OCI-LY7 (cell line): ENCODE data around the gene SND1. TPM values are rescaled to one million over a fixed set of nuclear protein-coding genes. Genes with fewer than 3 reads are reported as not detected.

Experiments
- BruUV-seq: library from RNA; stranded (reverse); fragments of 400-500 nt; replicated peaks from 2 replicates; lab custom pipeline; 2021; lab: Mats Ljungman, UMichigan
- CTCF ChIA-PET: fragments of 300-600 bp; sonication (Branson Sonifier 250); formaldehyde crosslinking; loops from one replicate; lab custom pipeline; 2022; ENCODE audit warnings: antibody characterized with exemption; ENCODE audit not compliant: unreplicated experiment; lab: Charles Lee
- POLR2A ChIA-PET: fragments of 300-600 bp; sonication (Branson Sonifier 250); formaldehyde crosslinking; loops from one replicate; lab custom pipeline; 2022; ENCODE audit warnings: antibody characterized with exemption; lab: Charles Lee
- DNase-seq: peaks from one replicate; pipeline ENCODE4 v3.0.0-alpha.2; 2015; ENCODE audit warnings: low spot score
- H2AFZ ChIP-seq: fragments of 200-600 bp; sonication (generic), shearing (Covaris generic); 2 replicates; pipeline ENCODE4 v1.6.1; 2014; ENCODE audit warnings: mild to moderate bottlenecking, antibody characterized with exemption, low read length, moderate library complexity
- H3K27ac ChIP-seq: fragments of 200-600 bp; sonication (generic); 2 replicates; pipeline ENCODE4 v1.5.1; 2014; ENCODE audit warnings: mixed run types, low read depth, mild to moderate bottlenecking, moderate library complexity, low read length, inconsistent platforms; ENCODE audit not compliant: poor library complexity, severe bottlenecking
- H3K36me3 ChIP-seq: fragments of 200-600 bp; sonication (generic); 2 replicates; pipeline ENCODE4 v1.6.1; 2014; ENCODE audit warnings: mild to moderate bottlenecking, antibody characterized with exemption, low read length, moderate library complexity, mixed read lengths; ENCODE audit not compliant: insufficient read depth
- H3K4me1 ChIP-seq: fragments of 200-600 bp; sonication (generic); 2 replicates; pipeline ENCODE4 v1.5.1; 2014; ENCODE audit warnings: mild to moderate bottlenecking, low read length; ENCODE audit not compliant: insufficient read depth, poor library complexity, severe bottlenecking
- H3K4me2 ChIP-seq: fragments of 200-600 bp; sonication (generic); 2 replicates; pipeline ENCODE4 v1.6.1; 2014; ENCODE audit warnings: mild to moderate bottlenecking, low read length
- H3K4me3 ChIP-seq: fragments of 200-600 bp; sonication (generic); 2 replicates; pipeline ENCODE4 v1.5.1; 2014; ENCODE audit warnings: mild to moderate bottlenecking, low read depth, low read length; ENCODE audit not compliant: poor library complexity, severe bottlenecking
- H3K79me2 ChIP-seq: fragments of 200-600 bp; sonication (generic); 2 replicates; pipeline ENCODE4 v1.6.1; 2016; ENCODE audit warnings: low read depth, mild to moderate bottlenecking, low read length, moderate library complexity, mixed read lengths; ENCODE audit not compliant: insufficient read depth
- H3K9me2 ChIP-seq: fragments of 200-600 bp; sonication (generic); 2 replicates; pipeline ENCODE4 v1.6.1; 2016; ENCODE audit warnings: mild to moderate bottlenecking, low read length, mixed read lengths; ENCODE audit not compliant: insufficient read depth
- H3K9me3 ChIP-seq: fragments of 200-600 bp; sonication (generic); 2 replicates; pipeline ENCODE4 v1.6.1; 2014; ENCODE audit warnings: mild to moderate bottlenecking, mixed run types, low read length, mixed read lengths
- H4K20me1 ChIP-seq: fragments of 200-600 bp; sonication (generic); 2 replicates; pipeline ENCODE4 v1.6.1; 2014; ENCODE audit warnings: mild to moderate bottlenecking, antibody characterized with exemption, low read length, moderate library complexity, mixed read lengths; ENCODE audit not compliant: insufficient read depth
- CTCF ChIP-seq: fragments of 200-600 bp; sonication (generic); conservative IDR thresholded peaks from 2 replicates; pipeline ENCODE4 v1.5.1; 2014; ENCODE audit warnings: mild to moderate bottlenecking, antibody characterized with exemption, low read length, moderate library complexity, mixed read lengths
- EZH2phosphoT487 ChIP-seq: fragments of 200-600 bp; sonication (generic); IDR thresholded peaks from 2 replicates; pipeline ENCODE4 v1.6.1; 2018; ENCODE audit warnings: low read depth, borderline replicate concordance, mild to moderate bottlenecking, mixed run types, antibody characterized with exemption, low read length, moderate library complexity, mixed read lengths
- intact Hi-C: fragments of 100-400 bp; cut with micrococcal nuclease; formaldehyde crosslinking; loops from one replicate; pipeline ENCODE4 v1.10.0; 2022; ENCODE audit not compliant: unreplicated experiment
- total RNA-seq, 2 experiments: library from RNA; depleted of rRNA in 1 of 2; stranded (reverse); fragments of >200 nt in 1 of 2; shearing (Covaris generic) in 1 of 2; gene quantifications; 2 replicates each; pipeline ENCODE4 v1.2.3, GENCODE V29; 2014 to 2022

The SND1 gene
- total RNA-seq, 2 experiments from 2014 or later = 111 to 221 TPM

- no TSS peak for BruUV-seq
Observed at GRCh38 chr7:127981965-127982364, 330.0 kb downstream of the SND1 start.

GRCh38 chr7:127983804-127984332, 331.9 kb downstream of the SND1 start:
- no peak overlapping the region for H3K27ac ChIP-seq
- H3K36me3 ChIP-seq = peaks cover 10% of the 10 kb centered on the region
- peaks cover 5% of the 10 kb centered on the region for H3K9me3 ChIP-seq
- no peak overlapping the region for H2AFZ ChIP-seq
- H3K79me2 ChIP-seq = no peaks in the 10 kb centered on the region
- no peaks in the 10 kb centered on the region for H3K4me1 ChIP-seq
- CTCF ChIA-PET = no interaction called here
- DNase-seq = no peak
- no peak overlapping the region for H3K4me2 ChIP-seq
- POLR2A ChIA-PET = interaction anchor here (0.8 to 1.3 kb wide), 3 partner anchors 14 to 55 kb away, joined by 3 read pairs; no protein-coding TSS in a partner anchor
- no TSS peak for BruUV-seq
- intact Hi-C loops = no loop called here
- no peak for TF ChIP-seq EZH2phosphoT487
- TF ChIP-seq CTCF = no peak
- H4K20me1 ChIP-seq = no peaks in the 10 kb centered on the region
- no peaks in the 10 kb centered on the region for H3K9me2 ChIP-seq
- H3K4me3 ChIP-seq = no peak overlapping the region

More at GRCh38 chr7:127981965-127982364, 330.0 kb downstream of the SND1 start:
- ChIA-PET POLR2A (interaction anchor here (0.7 to 1.2 kb wide), 3 partner anchors 19 to 101 kb away, joined by 3 to 5 read pairs (median 3); no protein-coding TSS in a partner anchor), CTCF (interaction anchor here (0.6 kb wide), 1 partner anchor 197 kb away, joined by 3 read pairs; no protein-coding TSS in a partner anchor)
- H3K36me3 ChIP-seq = peaks cover 27% of the 10 kb centered on the region
- no peaks in the 10 kb centered on the region for H3K4me1 ChIP-seq
- no peak overlapping the region for H3K27ac ChIP-seq
- TF ChIP-seq CTCF (no peak), EZH2phosphoT487 (no peak)
- H3K4me2 ChIP-seq = no peak overlapping the region
- no peaks in the 10 kb centered on the region for H3K79me2 ChIP-seq
- no peak overlapping the region for H3K4me3 ChIP-seq
- intact Hi-C loops = no loop called here
- H3K9me2 ChIP-seq = no peaks in the 10 kb centered on the region
- no peaks in the 10 kb centered on the region for H4K20me1 ChIP-seq
- H3K9me3 ChIP-seq = peaks cover 6% of the 10 kb centered on the region
- DNase-seq = peak; percentile 10
- H2AFZ ChIP-seq = no peak overlapping the region
